B cell (primary cell): ENCODE results near the gene TRIM54. TPM values are rescaled to one million over a fixed set of nuclear protein-coding genes. Genes with fewer than 3 reads are reported as not detected.

Experiments used
- ATAC-seq: fragments of 200-7000 bp; cut with Tn5 transposase; one replicate; pipeline ENCODE4 v1.10.0; 2021; ENCODE audit warnings: low read depth, mild to moderate bottlenecking, moderate number of reproducible peaks, moderate library complexity
- CTCF ChIA-PET: fragments of 350-600 bp; sonication (Branson Sonifier 250); formaldehyde crosslinking; loops from one replicate; lab custom pipeline; 2021; ENCODE audit warnings: antibody characterized with exemption, inconsistent platforms; lab: Charles Lee
- POLR2A ChIA-PET: fragments of 350-600 bp; sonication (Branson Sonifier 250); formaldehyde crosslinking; loops from one replicate; lab custom pipeline; 2021; ENCODE audit warnings: antibody characterized with exemption; lab: Charles Lee
- DNase-seq: peaks from one replicate; pipeline ENCODE4 v3.0.0; 2013
- H2AFZ ChIP-seq: 2 replicates; pipeline ENCODE4 v1.6.1; 2012; ENCODE audit warnings: mild to moderate bottlenecking, low read depth, low read length; ENCODE audit not compliant: insufficient read depth, poor library complexity, severe bottlenecking
- H3K27ac ChIP-seq, 2 donors: 1 replicate in 1 of 2; 2 replicates in 1 of 2; pipeline ENCODE4 v1.5.1; 2012 to 2013; ENCODE audit warnings: low read length in 2 of 2, mild to moderate bottlenecking in 2 of 2, moderate library complexity in 1 of 2
- H3K27me3 ChIP-seq, 4 experiments: fragments of 200-600 bp in 1 of 4; sonication (generic) in 1 of 4; replicated peaks in 1 of 4; 1 replicate in 2 of 4; 2 replicates in 2 of 4; pipeline versions ENCODE4 v1.6.1 to v1.7.0; 2013 to 2016; ENCODE audit warnings: low read length in 3 of 4, mild to moderate bottlenecking in 2 of 4, mixed read lengths in 1 of 4, moderate library complexity in 1 of 4; ENCODE audit not compliant: insufficient read depth in 4 of 4, control insufficient read depth in 3 of 4; ENCODE audit errors: control extremely low read depth in 1 of 4
- H3K36me3 ChIP-seq, 2 experiments: replicated peaks in 1 of 2; 1 replicate in 1 of 2; 2 replicates in 1 of 2; pipeline versions ENCODE4 v1.6.1 to v1.7.1; 2013; ENCODE audit warnings: low read length in 1 of 2; ENCODE audit not compliant: insufficient read depth in 2 of 2, control insufficient read depth in 1 of 2; ENCODE audit errors: control extremely low read depth in 1 of 2, extremely low read depth in 1 of 2
- H3K4me1 ChIP-seq, 2 donors: fragments of 200-600 bp in 1 of 2; sonication (generic) in 1 of 2; 1 replicate in 1 of 2; 2 replicates in 1 of 2; pipeline versions ENCODE4 v1.5.1 to v1.6.1; 2013 to 2017; ENCODE audit warnings: low read length in 2 of 2; ENCODE audit not compliant: control insufficient read depth in 2 of 2, insufficient read depth in 2 of 2
- H3K4me2 ChIP-seq: replicated peaks from 2 replicates; pipeline ENCODE3; 2012; ENCODE audit warnings: mild to moderate bottlenecking, low read depth, low read length; ENCODE audit not compliant: poor library complexity, severe bottlenecking
- H3K4me3 ChIP-seq, 5 experiments: fragments of 200-600 bp in 1 of 5; sonication (generic) in 1 of 5; 1 replicate in 3 of 5; 2 replicates in 2 of 5; pipeline versions ENCODE4 v1.5.1 to v1.7.0; 2011 to 2016; ENCODE audit warnings: low read length in 4 of 5, mild to moderate bottlenecking in 4 of 5, low read depth in 2 of 5, control low read depth in 1 of 5, moderate library complexity in 1 of 5; ENCODE audit not compliant: insufficient read depth in 1 of 5; ENCODE audit errors: control extremely low read depth in 1 of 5, extremely low read depth in 1 of 5
- H3K79me2 ChIP-seq: fragments of 200-600 bp; sonication (generic); one replicate; pipeline ENCODE4 v1.6.0; 2016; ENCODE audit warnings: low read length; ENCODE audit not compliant: control insufficient read depth, insufficient read depth
- H3K9ac ChIP-seq: fragments of 200-600 bp; sonication (generic); 2 replicates; pipeline ENCODE4 v1.6.1; 2017; ENCODE audit warnings: mild to moderate bottlenecking, low read length, moderate library complexity
- H3K9me3 ChIP-seq, 3 donors: one replicate each; pipeline versions ENCODE4 v1.6.1 to v1.7.1; 2013; ENCODE audit warnings: low read length in 2 of 3; ENCODE audit not compliant: control insufficient read depth in 2 of 3, insufficient read depth in 1 of 3; ENCODE audit errors: control extremely low read depth in 1 of 3
- H4K20me1 ChIP-seq: 2 replicates; pipeline ENCODE4 v1.6.0; 2012; ENCODE audit warnings: mild to moderate bottlenecking, low read length; ENCODE audit not compliant: insufficient read depth, control insufficient read depth, poor library complexity, severe bottlenecking
- H3K27ac Mint-ChIP-seq: one replicate; pipeline ENCODE4 v1.8.0; 2021; ENCODE audit warnings: mixed read lengths
- H3K27me3 Mint-ChIP-seq: one replicate; pipeline ENCODE4 v1.8.0; 2021; ENCODE audit warnings: mixed read lengths
- H3K4me1 Mint-ChIP-seq: one replicate; pipeline ENCODE4 v1.8.0; 2021; ENCODE audit warnings: mixed read lengths
- H3K4me3 Mint-ChIP-seq: one replicate; pipeline ENCODE4 v1.8.0; 2021; ENCODE audit warnings: mixed read lengths
- H3K9me3 Mint-ChIP-seq: one replicate; pipeline ENCODE4 v1.8.0; 2022; ENCODE audit warnings: mixed read lengths; ENCODE audit not compliant: insufficient read depth
- CTCF ChIP-seq: fragments of 200-600 bp; IDR thresholded peaks from one replicate; pipeline ENCODE4 v1.8.0; 2022; ENCODE audit warnings: antibody characterized with exemption, mild to moderate bottlenecking
- EZH2 ChIP-seq: IDR thresholded peaks from 2 replicates; pipeline ENCODE4 v1.6.1; 2012; ENCODE audit warnings: borderline replicate concordance, low read depth, mild to moderate bottlenecking, moderate library complexity, low read length; ENCODE audit not compliant: insufficient read depth, poor library complexity, severe bottlenecking
- WGBS: methylation state at CpG from one replicate; pipeline ENCODE4 v1.1.5; 2013; ENCODE audit warnings: missing lambda C conversion rate; ENCODE audit not compliant: insufficient coverage; 5-methylcytosine and 5-hydroxymethylcytosine counted together
- intact Hi-C: fragments of 100-400 bp; cut with micrococcal nuclease; formaldehyde crosslinking; loops from one replicate; pipeline ENCODE4 v1.10.0; 2022
- polyA plus RNA-seq: library from polyadenylated mRNA; depleted of rRNA; stranded (reverse); fragments of >200 nt; gene quantifications from 2 replicates; pipeline ENCODE4 v1.2.3, GENCODE V29; 2012
- total RNA-seq, 2 donors: library from RNA; stranded (reverse); fragments of 120-200 nt in 1 of 2; gene quantifications; 1 replicate in 1 of 2; 2 replicates in 1 of 2; pipeline versions ENCODE4 v1.2.3 to v1.2.4, GENCODE V29; 2013 to 2022

TRIM54 gene
- total and polyA plus RNA-seq, 2 donors (not counting 1 experiment from before 2014, with no cell fraction given) = not detected

- intact Hi-C loops = loop anchor here (1.0 to 5.0 kb wide), 2 partner anchors 15 to 37 kb away; no protein-coding TSS in a partner anchor
- H3K4me1 Mint-ChIP-seq = peaks cover 35% of the 10 kb centered on the region
- H3K4me1 ChIP-seq = peaks cover 35 to 38% of the 10 kb centered on the region in 2 donors
- ChIA-PET POLR2A (interaction anchor here (0.7 to 1.1 kb wide), 2 partner anchors 14 to 15 kb away, joined by 3 to 5 read pairs; no protein-coding TSS in a partner anchor), CTCF (interaction anchor here (0.7 to 6.0 kb wide), 10 partner anchors 9 to 303 kb away, joined by 3 to 50 read pairs (median 4); partner anchors contain the start of gene TRIM54)
- peak overlapping the region in 1 of 2 donors; percentile 59 for H3K27ac ChIP-seq
- peak overlapping the region; percentile 74 for H3K9ac ChIP-seq
- no peaks in the 10 kb centered on the region for H4K20me1 ChIP-seq
- H3K79me2 ChIP-seq = no peaks in the 10 kb centered on the region
- 5% methylated on average over 56 of the region's 56 CpGs for WGBS
- ATAC-seq = peak; percentile 69
- H3K4me3 Mint-ChIP-seq = peak overlapping the region; percentile 94
- peak overlapping the region; percentile 91 for H2AFZ ChIP-seq
- TF ChIP-seq CTCF (peak; percentile 68), EZH2 (no peak)
- peak overlapping the region; percentile 23 to 68 (median 64) for H3K4me3 ChIP-seq
- no peaks in the 10 kb centered on the region for H3K9me3 Mint-ChIP-seq
- H3K27me3 ChIP-seq = peaks cover 0 to 69% (median 32%) of the 10 kb centered on the region in 4 experiments
- peak overlapping the region; percentile 99 for H3K4me2 ChIP-seq
- DNase-seq = peak; percentile 88
- peaks cover 0 to 4% (median 0%) of the 10 kb centered on the region in 3 donors for H3K9me3 ChIP-seq
- H3K27me3 Mint-ChIP-seq = peaks cover 47% of the 10 kb centered on the region
- H3K36me3 ChIP-seq = no peaks in the 10 kb centered on the region
- no peak overlapping the region for H3K27ac Mint-ChIP-seq
These were observed 17.3 kb upstream of the TRIM54 start for GRCh38 chr2:27264753-27265535.

- Histone ChIP-seq H3K36me3 (no peaks in the 10 kb centered on the region), H2AFZ (peak overlapping the region; percentile 91), H3K27me3 (peaks cover 0 to 64% (median 30%) of the 10 kb centered on the region in 4 experiments), H3K4me2 (peak overlapping the region; percentile 99), H4K20me1 (no peaks in the 10 kb centered on the region), H3K9me3 (peaks cover 0 to 4% (median 0%) of the 10 kb centered on the region in 3 donors), H3K27ac (no peak overlapping the region), H3K4me3 (peak overlapping the region in 2 of 5 experiments; percentile 65 to 68), H3K4me1 (peaks cover 35 to 38% of the 10 kb centered on the region in 2 donors), H3K9ac (peak overlapping the region; percentile 74), H3K79me2 (no peaks in the 10 kb centered on the region)
- TF ChIP-seq EZH2 (no peak), CTCF (no peak)
- intact Hi-C loops = loop anchor here (1.0 kb wide), 1 partner anchor 15 kb away; no protein-coding TSS in a partner anchor
- H3K4me3 Mint-ChIP-seq = no peak overlapping the region
- DNase-seq (no peak), ATAC-seq (no peak)
- peaks cover 45% of the 10 kb centered on the region for H3K27me3 Mint-ChIP-seq
- no peaks in the 10 kb centered on the region for H3K9me3 Mint-ChIP-seq
- H3K27ac Mint-ChIP-seq = no peak overlapping the region
- POLR2A ChIA-PET = interaction anchor here (0.7 kb wide), 1 partner anchor 14 kb away, joined by 5 read pairs; no protein-coding TSS in a partner anchor
- CTCF ChIA-PET = interaction anchor here (0.7 to 6.0 kb wide), 11 partner anchors 8 to 304 kb away, joined by 3 to 50 read pairs (median 3); partner anchors contain the start of gene TRIM54
- H3K4me1 Mint-ChIP-seq = peaks cover 35% of the 10 kb centered on the region
These were observed 16.7 kb upstream of the TRIM54 start for GRCh38 chr2:27265536-27265870.
